HepG2 (cell line): Measurements from ENCODE around the gene NOX3. TPM values are rescaled to one million over a fixed set of nuclear protein-coding genes. Genes with fewer than 3 reads are reported as not detected.

Experiments used
- ATAC-seq: fragments of 200-7000 bp; cut with Tn5 transposase; 3 replicates; pipeline ENCODE4 v1.9.1; 2020; ENCODE audit warnings: mild to moderate bottlenecking, moderate library complexity
- BruUV-seq: library from RNA; stranded (reverse); fragments of 400-500 nt; replicated peaks from 2 replicates; lab custom pipeline; 2021; lab: Mats Ljungman, UMichigan
- CTCF ChIA-PET: fragments of 300-600 bp; formaldehyde crosslinking; extraction: SDS; loops from one replicate; lab custom pipeline; 2021; ENCODE audit warnings: low total read pairs, inconsistent platforms, low intra/inter-chr PET ratio; lab: Yijun Ruan, JAX
- POLR2A ChIA-PET: fragments of 350-600 bp; sonication (Branson Sonifier 250); formaldehyde crosslinking; loops from one replicate; lab custom pipeline; 2020; ENCODE audit warnings: antibody characterized with exemption, inconsistent platforms; lab: Yijun Ruan, JAX
- DNase-seq: peaks from one replicate; pipeline ENCODE4 v3.0.0-alpha.2; 2015; ENCODE audit warnings: low spot score
- FAIRE-seq: peaks from 3 replicates; lab custom pipeline; 2011; peaks lifted over from hg19 to GRCh38; lab: Jason Lieb, UNC
- H2AFZ ChIP-seq: one replicate; pipeline ENCODE4 v1.6.1; 2011; ENCODE audit warnings: low read length, inconsistent platforms
- H3K27ac ChIP-seq: fragments of 300-600 bp; 3 replicates; pipeline ENCODE4 v1.8.0; 2011; ENCODE audit warnings: mixed run types, mild to moderate bottlenecking, mixed read lengths, low read length, inconsistent platforms; ENCODE audit not compliant: insufficient read depth; ENCODE audit errors: extremely low read length
- H3K27me3 ChIP-seq, 2 experiments: fragments of 200-600 bp in 1 of 2; 2 replicates in 1 of 2; 3 replicates in 1 of 2; pipeline versions ENCODE4 v1.6.0 to v1.8.0; 2011; ENCODE audit warnings: low read length in 2 of 2, mild to moderate bottlenecking in 2 of 2, moderate library complexity in 2 of 2, inconsistent platforms in 1 of 2; ENCODE audit not compliant: insufficient read depth in 2 of 2, control insufficient read depth in 1 of 2
- H3K36me3 ChIP-seq, 2 experiments: fragments of 200-600 bp in 1 of 2; replicated peaks in 1 of 2; 2 replicates in 1 of 2; 3 replicates in 1 of 2; pipeline versions ENCODE4 v1.5.1 to v1.8.0; 2011; ENCODE audit warnings: low read length in 2 of 2, inconsistent platforms in 1 of 2; ENCODE audit not compliant: insufficient read depth in 2 of 2, control insufficient read depth in 1 of 2
- H3K4me1 ChIP-seq: 2 replicates; pipeline ENCODE4 v1.5.1; 2012; ENCODE audit warnings: low read length, inconsistent platforms; ENCODE audit not compliant: insufficient read depth
- H3K4me2 ChIP-seq: 2 replicates; pipeline ENCODE4 v1.6.0; 2011; ENCODE audit warnings: low read depth, low read length, inconsistent platforms
- H3K4me3 ChIP-seq, 3 experiments: fragments of 200-600 bp in 1 of 3; sonication (generic), shearing (Covaris generic) in 1 of 3; replicated peaks in 1 of 3; 2 replicates each; pipeline ENCODE4 v1.5.1; 2011 to 2016; ENCODE audit warnings: low read length in 3 of 3, inconsistent platforms in 2 of 3, low read depth in 2 of 3, mild to moderate bottlenecking in 2 of 3, control low read depth in 1 of 3, mixed read lengths in 1 of 3; ENCODE audit not compliant: insufficient read depth in 1 of 3
- H3K79me2 ChIP-seq: one replicate; pipeline ENCODE4 v1.6.1; 2011; ENCODE audit warnings: low read length, inconsistent platforms; ENCODE audit not compliant: insufficient read depth
- H3K9ac ChIP-seq: 2 replicates; pipeline ENCODE4 v1.6.0; 2011; ENCODE audit warnings: mild to moderate bottlenecking, low read depth, low read length, inconsistent platforms; ENCODE audit not compliant: insufficient read depth
- H3K9me3 ChIP-seq: 2 replicates; pipeline ENCODE4 v1.5.1; 2012; ENCODE audit warnings: mild to moderate bottlenecking, low read length
- H4K20me1 ChIP-seq: 2 replicates; pipeline ENCODE4 v1.6.0; 2011; ENCODE audit warnings: inconsistent platforms, mild to moderate bottlenecking, low read length, moderate library complexity; ENCODE audit not compliant: insufficient read depth
- ADNP ChIP-seq: sonication (generic); formaldehyde crosslinking; IDR thresholded peaks from 2 replicates; pipeline ENCODE4 v1.4.0; 2020; ENCODE audit warnings: missing genetic modification reagents
- CHD4 ChIP-seq: fragments of 200-600 bp; sonication (generic); IDR thresholded peaks from 2 replicates; pipeline ENCODE4 v1.7.0; 2017; ENCODE audit warnings: mild to moderate bottlenecking, low read length, borderline replicate concordance
- MED13 ChIP-seq: sonication (generic); formaldehyde crosslinking; IDR thresholded peaks from 2 replicates; pipeline ENCODE4 v1.5.0; 2020; ENCODE audit warnings: missing genetic modification reagents
- RCOR2 ChIP-seq: IDR thresholded peaks from 2 replicates; pipeline ENCODE4 v1.6.1; 2016; ENCODE audit warnings: missing biosample characterization, missing genetic modification reagents
- SALL2 ChIP-seq: sonication (generic); formaldehyde crosslinking; IDR thresholded peaks from 2 replicates; pipeline ENCODE4 v1.8.1; 2023; ENCODE audit warnings: mild to moderate bottlenecking, missing genetic modification reagents, inconsistent platforms
- ZBTB7A ChIP-seq: sonication (generic); formaldehyde crosslinking; IDR thresholded peaks from 2 replicates; pipeline ENCODE4 v1.8.0; 2022; ENCODE audit warnings: mild to moderate bottlenecking, missing genetic modification reagents
- ZMYM3 ChIP-seq: sonication (generic); formaldehyde crosslinking; IDR thresholded peaks from 2 replicates; pipeline ENCODE4 v1.5.1; 2020; ENCODE audit warnings: mild to moderate bottlenecking, missing genetic modification reagents
- ZNF629 ChIP-seq: sonication (generic); formaldehyde crosslinking; conservative IDR thresholded peaks from 2 replicates; pipeline ENCODE4 v1.5.0; 2020; ENCODE audit warnings: missing genetic modification reagents
- WGBS: methylation state at CpG from one replicate; pipeline ENCODE4 v1.1.6; 2017; ENCODE audit warnings: low lambda C conversion rate; 5-methylcytosine and 5-hydroxymethylcytosine counted together
- in situ Hi-C: cut with HindIII; loops from 2 replicates; pipeline ENCODE4 v1.10.0; 2017; ENCODE audit warnings: low pct_unique_long_range_greater_than_20kb; ENCODE audit not compliant: extremely low pct_ligation_motif_present
- intact Hi-C: fragments of 100-400 bp; cut with micrococcal nuclease; formaldehyde crosslinking; loops from one replicate; pipeline ENCODE4 v1.10.0; 2022; ENCODE audit not compliant: unreplicated experiment
- polyA plus RNA-seq, 8 experiments: library from polyadenylated mRNA; depleted of rRNA in 3 of 8; stranded (reverse) in 7 of 8; unstranded in 1 of 8; fragments of >200 nt; fragmentation: Illumina TruSeq in 4 of 8; extraction: Trizol in 4 of 8; gene quantifications; 2 replicates each; pipeline versions ENCODE4 v1.2.1 to v1.2.3, GENCODE V29; 2011 to 2016; ENCODE audit warnings: low read depth in 4 of 8, missing spikeins in 1 of 8, mixed read lengths in 1 of 8; ENCODE audit not compliant: insufficient read depth in 1 of 8
- total RNA-seq, 5 experiments: library from RNA; depleted of rRNA; stranded (reverse); fragments of >200 nt; fragmentation: Illumina TruSeq; extraction: Trizol; gene quantifications; 2 replicates each; pipeline ENCODE4 v1.2.3, GENCODE V29; 2016; ENCODE audit warnings: low read depth in 1 of 5
- TF ChIP-seq, protein P1 (sequence below): sonication (generic); formaldehyde crosslinking; IDR thresholded peaks from 2 replicates; pipeline ENCODE4 v1.4.0; 2020; ENCODE audit warnings: missing genetic modification reagents

Gene NOX3
- total and polyA plus RNA-seq, 2 of the 13 experiments (the other 11 are each of a cell fraction or from before 2014, with no cell fraction given) = 0.09 to 0.18 TPM

DNA sequence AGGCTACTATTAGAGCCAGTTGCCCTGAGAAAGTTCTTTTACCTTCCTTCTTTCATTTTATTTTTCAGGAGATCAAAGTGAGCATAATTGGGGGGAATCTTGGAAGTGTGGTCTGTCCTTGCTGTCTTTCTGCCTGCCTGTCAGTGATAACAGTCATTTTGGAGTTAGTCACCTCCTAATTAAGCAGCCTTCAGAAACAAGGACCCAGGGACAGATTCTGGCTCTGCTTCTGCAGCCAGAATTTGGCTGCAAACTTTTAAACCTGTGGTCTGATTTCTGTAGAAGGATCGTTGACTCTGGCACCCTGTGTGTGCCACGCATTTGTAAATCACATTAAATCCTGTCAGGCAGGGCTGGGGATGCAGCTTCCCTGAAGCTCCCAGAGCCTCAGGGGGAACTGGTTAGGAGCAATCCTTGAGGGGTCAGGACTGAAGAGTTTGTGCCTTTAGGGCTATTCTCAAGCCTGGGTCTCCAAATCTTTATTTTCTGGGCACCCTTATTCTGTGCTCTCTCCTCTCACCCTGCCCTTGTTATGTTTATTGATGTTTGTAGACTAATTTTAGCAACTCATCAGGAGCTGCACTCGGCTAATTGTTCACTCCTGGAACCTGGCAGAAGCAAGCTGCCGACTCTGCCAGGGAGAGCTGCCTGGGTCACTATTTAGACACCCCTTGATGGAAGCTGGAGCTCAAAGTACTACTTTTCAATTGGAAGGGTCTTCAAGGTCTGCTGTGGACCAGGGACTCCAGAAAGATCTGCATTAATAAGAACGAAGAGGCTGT is 6.8 kb downstream of the NOX3 start:
- ChIA-PET CTCF (no interaction called here), POLR2A (interaction anchor here (1.2 to 1.7 kb wide), 3 partner anchors 46 to 120 kb away, joined by 3 to 4 read pairs (median 3); no protein-coding TSS in a partner anchor)
- in situ Hi-C loops (loop anchor here (5.0 kb wide), 1 partner anchor 38 kb away; no protein-coding TSS in a partner anchor), intact Hi-C loops (no loop called here)
- H3K9me3 ChIP-seq = no peaks in the 10 kb centered on the region
- no TSS peak for BruUV-seq
- H3K4me2 ChIP-seq = no peak overlapping the region
- ATAC-seq (no peak), DNase-seq (no peak), FAIRE-seq (no peak)
- TF ChIP-seq ZBTB7A (CRISPR knock-in tag) (peak; percentile 10; the same call in 1 of the 2 replicates), SALL2 (CRISPR knock-in tag) (no peak)
- H3K27me3 ChIP-seq = no peaks in the 10 kb centered on the region
- peaks cover 70% of the 10 kb centered on the region for H3K4me1 ChIP-seq
- no peak overlapping the region for H3K9ac ChIP-seq
- no peak overlapping the region for H3K4me3 ChIP-seq
- H3K27ac ChIP-seq = peak overlapping the region; percentile 7
- peak overlapping the region; percentile 32 for H2AFZ ChIP-seq
- H3K79me2 ChIP-seq = no peaks in the 10 kb centered on the region
- 99% methylated on average over 5 of the region's 5 CpGs for WGBS
- H4K20me1 ChIP-seq = no peaks in the 10 kb centered on the region
- H3K36me3 ChIP-seq = no peaks in the 10 kb centered on the region

DNA sequence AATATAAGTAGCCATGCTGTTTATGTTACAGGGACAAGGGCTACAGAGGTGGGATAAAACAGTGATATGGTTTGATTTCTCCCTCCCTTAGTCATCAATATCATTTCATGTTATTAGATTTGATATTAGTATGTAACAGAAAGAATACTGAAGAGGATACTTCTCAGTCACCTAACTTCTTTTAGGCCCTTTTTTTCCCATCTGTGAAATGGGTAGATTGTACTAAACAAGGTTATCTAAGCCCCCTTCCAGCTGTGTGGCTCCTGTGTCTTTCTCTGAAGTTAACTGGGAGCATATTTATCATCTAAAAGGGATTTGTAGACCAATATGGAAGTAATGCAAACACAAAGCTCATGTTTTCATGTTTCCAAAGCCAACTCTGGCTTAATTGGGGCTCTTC is 7.7 kb downstream of the NOX3 start:
- Histone ChIP-seq H3K4me3 (no peak overlapping the region), H4K20me1 (no peaks in the 10 kb centered on the region), H2AFZ (no peak overlapping the region), H3K9ac (no peak overlapping the region), H3K36me3 (no peaks in the 10 kb centered on the region), H3K9me3 (no peaks in the 10 kb centered on the region), H3K4me1 (peaks cover 78% of the 10 kb centered on the region), H3K27ac (peak overlapping the region; percentile 7), H3K4me2 (no peak overlapping the region), H3K79me2 (no peaks in the 10 kb centered on the region)
- DNase-seq (no peak), ATAC-seq (no peak), FAIRE-seq (no peak)
- no TSS peak for BruUV-seq
- intact Hi-C loops = no loop called here
- in situ Hi-C loops = loop anchor here (5.0 kb wide), 1 partner anchor 39 kb away; no protein-coding TSS in a partner anchor
- CTCF ChIA-PET = no interaction called here
- peak; percentile 41; the same call in 1 of the 2 replicates for TF ChIP-seq ADNP
- TF ChIP-seq, protein P1, sequence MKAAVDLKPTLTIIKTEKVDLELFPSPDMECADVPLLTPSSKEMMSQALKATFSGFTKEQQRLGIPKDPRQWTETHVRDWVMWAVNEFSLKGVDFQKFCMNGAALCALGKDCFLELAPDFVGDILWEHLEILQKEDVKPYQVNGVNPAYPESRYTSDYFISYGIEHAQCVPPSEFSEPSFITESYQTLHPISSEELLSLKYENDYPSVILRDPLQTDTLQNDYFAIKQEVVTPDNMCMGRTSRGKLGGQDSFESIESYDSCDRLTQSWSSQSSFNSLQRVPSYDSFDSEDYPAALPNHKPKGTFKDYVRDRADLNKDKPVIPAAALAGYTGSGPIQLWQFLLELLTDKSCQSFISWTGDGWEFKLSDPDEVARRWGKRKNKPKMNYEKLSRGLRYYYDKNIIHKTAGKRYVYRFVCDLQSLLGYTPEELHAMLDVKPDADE (CRISPR knock-in tag) = no peak
- peak; percentile 54; the same call in 1 of the 2 replicates for TF ChIP-seq RCOR2 (CRISPR knock-in tag)
- peak; percentile 81; the same call in 1 of the 2 replicates for TF ChIP-seq CHD4
- TF ChIP-seq ZNF629 (CRISPR knock-in tag) = peak; percentile 95
- TF ChIP-seq ZMYM3 (CRISPR knock-in tag) = peak; percentile 72
- TF ChIP-seq MED13 = no peak
- TF ChIP-seq, all 625 proteins: peak for 5
- POLR2A ChIA-PET = interaction anchor here (0.9 to 1.2 kb wide), 2 partner anchors 45 to 119 kb away, joined by 3 read pairs; no protein-coding TSS in a partner anchor
- no peaks in the 10 kb centered on the region for H3K27me3 ChIP-seq
